8988T (cell line): ENCODE measurements around the gene HOOK2.
"Not testable (repeated sequence)": the region's sequence is repeated elsewhere in the genome, so short reads cannot be mapped to it uniquely, and the experiment has no call there.

Source experiments
- DNase-seq: peaks from one replicate; pipeline ENCODE4 v3.0.0; 2011

HOOK2 gene

DNA sequence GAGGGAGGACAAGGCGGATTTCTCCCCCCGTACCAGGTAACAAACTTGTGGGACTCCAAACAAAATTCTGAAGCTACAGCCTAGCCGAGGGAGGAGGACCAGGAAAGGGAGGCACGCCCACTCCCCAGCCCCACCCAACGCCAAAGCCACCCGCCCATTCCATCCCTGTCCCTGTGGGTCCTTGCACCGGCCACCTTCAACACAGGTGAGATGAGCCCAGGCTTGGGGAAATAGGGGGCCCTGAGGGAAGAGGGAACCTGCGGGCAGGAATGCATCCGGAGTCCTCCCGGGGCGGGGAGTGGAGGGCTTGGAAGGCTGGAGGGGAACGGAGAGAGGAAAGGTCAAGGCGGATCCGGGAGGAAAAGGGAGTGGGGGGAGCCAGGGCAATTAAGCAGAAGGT is 23.7 kb downstream of the HOOK2 start, which contains the start of gene BEST2:
BEST2 (plus strand) TSS at position 157 of the 400 bp plus-strand sequence. CDS start 802 bp downstream, outside the sequence.
- DNase-seq, result no peak

DNA sequence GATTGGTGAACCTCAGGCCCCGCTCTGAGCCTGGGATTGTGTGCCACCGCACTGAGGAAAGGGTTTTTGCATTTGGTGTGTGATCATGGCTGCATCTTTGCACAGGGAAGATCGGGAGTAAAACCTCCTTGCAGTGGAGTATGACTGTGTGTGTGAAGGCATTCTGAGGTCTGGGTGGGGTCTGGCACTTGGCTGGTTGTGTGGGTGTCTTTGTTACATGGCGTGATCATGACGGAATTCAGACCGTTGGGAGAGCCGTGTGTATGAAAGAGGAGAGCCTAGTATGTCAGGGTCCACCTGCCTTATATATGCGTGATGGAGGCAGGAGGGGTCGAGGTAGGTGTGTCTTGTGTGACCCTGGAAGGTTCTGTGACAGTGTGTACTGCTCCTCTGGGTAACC is 24.5 kb downstream of the HOOK2 start:
- DNase-seq, result no peak

DNA sequence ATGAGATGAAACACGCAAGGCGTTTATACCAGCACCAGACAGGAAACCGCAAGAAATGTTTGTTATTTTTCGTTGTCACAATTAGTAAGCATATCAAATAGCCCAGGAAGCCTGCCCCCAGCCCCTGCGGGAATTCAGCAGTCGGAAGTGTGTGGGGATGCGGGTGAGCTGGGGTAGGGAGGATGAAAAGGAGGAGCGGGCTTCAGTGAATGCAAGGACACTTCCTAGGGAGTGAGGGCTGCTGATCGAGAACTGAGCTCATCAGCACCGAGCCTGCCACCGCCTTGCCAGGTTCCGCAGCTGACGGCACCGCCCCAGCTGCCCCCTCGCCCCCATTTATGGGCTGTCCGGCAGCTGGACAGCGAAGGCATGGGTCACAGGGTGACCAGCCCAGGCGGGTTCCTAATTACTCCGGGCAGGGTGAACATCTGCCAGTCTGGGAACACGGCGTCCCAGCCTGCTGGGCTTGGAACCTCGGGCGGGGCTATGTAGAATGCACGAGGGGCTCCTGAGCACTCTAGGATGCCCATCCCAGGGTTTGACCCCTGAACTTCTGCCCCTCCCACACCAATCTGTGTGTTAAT is 25.3 kb downstream of the HOOK2 start:
- DNase-seq, result no peak

DNA sequence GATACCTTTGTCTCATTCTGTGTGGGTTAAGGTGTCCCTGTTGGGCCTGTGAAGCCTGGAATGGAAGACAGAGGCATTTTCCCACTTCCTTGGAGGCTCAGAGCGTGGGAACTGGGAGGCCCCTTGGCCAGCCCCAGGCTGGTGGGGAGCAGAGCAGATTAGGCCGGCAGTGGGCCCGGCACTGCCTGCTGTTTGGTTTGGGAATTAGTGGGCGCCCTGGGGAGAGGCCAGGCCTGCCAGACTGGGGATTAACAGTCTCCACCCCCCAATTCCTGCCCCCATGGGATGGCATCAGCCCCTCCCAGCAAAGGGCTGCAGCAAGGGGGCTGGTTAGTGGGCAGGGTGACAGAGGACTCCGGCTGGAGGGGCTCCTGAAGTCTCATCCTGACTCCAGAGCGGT is 26.9 kb downstream of the HOOK2 start:
- peak; percentile 13 for DNase-seq

DNA sequence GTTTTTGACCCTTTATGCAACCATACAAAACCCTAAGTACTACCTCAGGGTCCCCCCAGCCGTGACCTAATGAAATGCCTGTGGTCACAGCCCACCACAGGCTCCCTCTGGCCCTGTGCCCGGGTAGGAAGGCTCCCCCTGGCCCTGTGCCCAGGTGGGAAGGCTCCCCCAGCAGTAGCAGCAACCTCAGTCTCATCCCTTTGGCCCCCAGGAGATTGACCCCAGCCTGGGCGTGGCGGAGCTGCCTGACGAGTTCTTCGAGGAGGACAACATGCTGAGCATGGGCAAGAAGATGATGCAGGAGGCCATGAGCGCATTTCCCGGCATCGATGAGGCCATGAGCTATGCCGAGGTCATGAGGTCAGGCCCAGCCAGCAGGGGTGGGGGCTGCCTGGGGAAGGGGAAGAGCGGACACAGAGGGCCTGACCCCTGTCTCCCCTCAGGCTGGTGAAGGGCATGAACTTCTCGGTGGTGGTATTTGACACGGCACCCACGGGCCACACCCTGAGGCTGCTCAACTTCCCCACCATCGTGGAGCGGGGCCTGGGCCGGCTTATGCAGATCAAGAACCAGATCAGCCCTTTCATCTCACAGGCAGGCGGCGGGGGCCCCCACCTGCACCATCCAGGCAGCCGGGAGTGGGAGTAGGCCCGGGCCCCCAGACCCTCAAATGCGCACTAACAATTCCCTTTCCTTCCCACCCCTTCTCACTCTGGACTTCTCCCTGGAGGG is 30.0 kb downstream of the HOOK2 start:
- no peak for DNase-seq

DNA sequence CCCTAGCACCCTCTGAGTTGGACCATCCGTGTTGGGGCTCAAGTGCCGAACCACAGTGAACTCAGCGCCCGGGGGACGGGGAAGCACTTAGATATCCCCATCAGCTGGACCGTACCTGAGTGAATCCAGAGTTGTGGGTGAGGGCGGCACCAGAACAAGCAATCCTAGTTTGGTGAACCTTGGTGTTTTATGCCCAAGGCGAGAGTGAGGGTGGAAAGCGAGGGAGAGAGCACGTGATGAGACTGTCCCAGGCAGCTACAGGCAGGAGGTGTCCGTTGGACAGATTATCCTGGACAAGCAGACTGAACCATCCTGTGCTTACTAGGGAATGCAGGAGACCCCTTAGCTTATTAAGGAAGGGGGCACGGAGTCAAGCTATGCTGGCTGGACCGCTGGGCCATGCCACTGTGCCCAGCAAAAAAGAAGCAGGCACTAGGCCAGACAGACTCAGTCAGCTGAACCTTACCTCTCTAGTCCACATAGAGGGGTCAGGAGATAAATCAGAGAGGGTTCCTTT is 37.5 kb downstream of the HOOK2 start:
- no peak for DNase-seq

DNA sequence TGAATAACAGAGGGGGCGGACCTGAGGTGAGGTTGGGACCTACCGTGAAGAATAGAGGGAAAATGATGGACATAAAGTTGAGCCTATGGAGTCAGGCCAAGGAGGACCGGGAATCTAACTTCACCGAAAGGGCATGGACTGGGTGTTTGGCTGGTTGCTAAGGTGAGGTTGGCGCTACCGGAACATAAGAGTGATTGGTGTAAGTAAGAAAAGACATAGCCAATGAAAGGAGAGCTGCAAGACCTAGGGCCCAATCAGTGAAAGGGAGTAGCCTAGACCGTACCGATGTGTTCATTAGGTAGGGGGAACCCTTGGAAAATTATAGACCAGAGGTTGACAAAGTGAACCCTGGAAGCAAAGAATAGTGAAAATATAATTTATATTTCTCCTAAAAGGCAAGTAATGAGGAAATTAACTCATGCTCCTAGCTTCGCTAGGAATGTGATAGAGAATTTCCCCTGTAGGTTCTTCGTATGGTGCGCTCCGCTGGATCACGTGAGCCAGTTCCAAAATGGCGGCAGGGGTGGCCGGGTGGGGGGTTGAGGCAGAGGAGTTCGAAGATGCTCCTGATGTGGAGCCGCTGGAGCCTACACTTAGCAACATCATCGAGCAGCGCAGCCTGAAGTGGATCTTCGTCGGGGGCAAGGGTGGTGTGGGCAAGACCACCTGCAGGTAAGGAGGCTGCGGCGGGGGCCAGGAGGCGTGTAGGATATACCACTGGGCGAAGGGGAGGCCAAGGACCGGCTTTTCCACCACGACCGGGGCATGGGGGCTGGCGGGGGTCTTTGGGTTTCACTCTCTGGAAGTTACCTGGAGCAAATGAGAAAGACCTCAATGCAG is 38.1 kb downstream of the HOOK2 start, which contains the start of gene GET3:
GET3 (plus strand) TSS at position 503 of the 840 bp plus-strand sequence; CDS start at position 512, 9 bp downstream.
- DNase-seq, result no peak

DNA sequence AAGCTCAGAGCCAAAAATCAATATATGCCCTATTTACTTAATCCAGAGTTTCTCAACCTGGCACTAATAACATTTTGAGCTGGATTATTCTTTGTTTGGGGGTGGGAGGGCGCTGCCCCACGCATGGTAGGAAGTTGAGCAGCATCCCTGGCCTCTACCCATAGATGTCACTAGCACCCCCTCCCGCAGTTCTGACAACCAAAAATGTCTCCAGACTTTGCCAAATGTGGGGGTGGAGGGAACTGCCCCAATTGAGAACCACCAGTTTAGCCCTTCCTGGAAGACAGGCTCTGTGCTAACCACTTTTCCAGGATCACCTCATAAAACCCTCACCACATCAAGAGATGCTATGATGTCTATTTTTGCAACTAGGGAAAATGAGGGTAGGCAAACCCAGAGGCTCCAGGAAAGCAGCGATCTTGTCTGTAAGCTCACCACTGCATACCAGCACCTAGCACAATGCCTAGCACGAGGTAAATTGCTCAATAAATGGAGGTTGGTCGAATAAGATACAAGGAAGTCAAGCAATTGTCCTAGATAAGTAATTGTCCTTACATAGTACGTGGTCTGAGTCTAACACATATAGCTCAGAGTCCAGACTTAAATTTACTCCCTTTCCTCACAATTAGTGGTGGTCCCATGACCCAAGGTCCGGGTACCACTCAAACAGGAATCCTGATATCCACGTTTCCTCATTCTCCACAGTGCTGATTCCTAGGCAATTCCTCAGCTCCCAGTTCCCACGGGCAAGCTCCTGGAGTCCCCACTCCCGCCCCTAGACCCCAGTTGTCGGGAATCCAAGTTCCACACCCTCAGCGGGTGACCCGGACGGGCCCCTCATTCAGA is 41.8 kb downstream of the HOOK2 start:
- no peak for DNase-seq

DNA sequence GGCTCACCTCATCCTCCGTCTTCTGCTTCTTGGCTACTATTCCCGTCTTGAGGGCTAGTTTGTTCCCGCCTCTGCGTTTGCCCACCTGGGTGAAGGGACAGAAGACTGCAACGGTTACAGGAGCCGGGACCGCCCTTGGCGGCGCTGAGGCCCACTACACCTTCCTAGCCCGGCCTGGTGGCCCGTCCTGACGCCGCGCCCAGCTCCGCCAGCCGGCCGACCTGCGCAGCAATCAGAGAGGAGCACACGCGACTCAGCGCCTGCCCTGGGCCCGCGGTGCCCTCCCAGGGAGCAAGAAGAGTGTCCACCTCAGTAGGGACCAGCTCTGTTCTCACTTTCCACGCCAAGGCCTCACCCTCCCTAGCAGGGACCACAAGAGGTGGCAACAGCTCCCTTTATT is 44.0 kb downstream of the HOOK2 start:
- no peak for DNase-seq

DNA sequence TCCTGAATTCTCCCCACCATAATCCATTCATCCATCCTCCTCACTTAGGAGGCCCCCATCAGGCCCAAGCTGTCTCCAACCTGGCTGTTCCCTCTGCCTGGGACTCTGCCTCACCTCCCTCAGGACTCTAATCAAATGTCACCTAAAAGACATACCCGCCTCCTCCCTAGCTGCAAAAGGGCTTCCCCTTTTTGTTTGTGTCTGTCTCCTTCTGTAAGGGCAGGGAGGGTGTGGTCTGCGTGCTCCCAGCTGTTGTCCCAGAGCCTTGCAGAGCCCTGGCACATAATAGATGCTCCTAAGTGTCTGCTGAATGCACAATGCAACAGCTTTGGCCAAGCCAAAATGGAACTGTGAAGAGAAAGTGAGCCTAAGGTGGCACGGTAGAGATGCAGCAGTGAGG is 45.3 kb downstream of the HOOK2 start:
- no peak for DNase-seq

DNA sequence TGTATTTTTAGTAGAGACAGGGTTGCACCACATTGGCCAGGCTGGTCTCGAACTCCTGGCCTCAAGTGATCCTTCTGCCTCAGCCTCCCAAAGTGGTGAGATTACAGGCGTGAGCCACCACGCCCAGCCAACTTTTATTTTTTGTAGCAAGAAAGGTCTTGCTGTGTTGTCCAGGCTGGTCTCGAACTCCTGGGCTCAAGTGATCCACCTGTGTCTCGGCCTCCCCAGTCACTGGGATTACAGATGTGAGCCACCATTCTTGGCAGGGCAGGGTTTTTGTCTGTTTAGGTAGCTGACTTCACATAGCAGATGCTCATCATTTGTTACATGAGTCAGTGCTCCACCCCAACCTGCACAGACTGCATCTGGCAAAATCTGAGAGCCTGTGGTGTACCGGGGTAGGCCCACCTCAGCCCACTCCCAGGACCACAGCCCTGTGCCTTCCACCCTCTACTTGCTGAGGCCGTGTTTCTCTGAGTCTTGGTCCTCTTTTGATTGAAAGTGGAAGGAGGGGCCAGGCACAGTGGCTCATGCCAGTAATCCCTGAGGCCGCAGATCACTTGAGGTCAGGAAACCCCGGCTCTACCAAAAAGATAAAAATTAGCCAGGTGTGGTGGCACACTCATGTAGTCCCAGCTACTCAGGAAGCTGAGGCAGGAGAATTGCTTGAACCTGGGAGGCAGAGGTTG is 47.5 kb downstream of the HOOK2 start:
- DNase-seq, result no peak

DNA sequence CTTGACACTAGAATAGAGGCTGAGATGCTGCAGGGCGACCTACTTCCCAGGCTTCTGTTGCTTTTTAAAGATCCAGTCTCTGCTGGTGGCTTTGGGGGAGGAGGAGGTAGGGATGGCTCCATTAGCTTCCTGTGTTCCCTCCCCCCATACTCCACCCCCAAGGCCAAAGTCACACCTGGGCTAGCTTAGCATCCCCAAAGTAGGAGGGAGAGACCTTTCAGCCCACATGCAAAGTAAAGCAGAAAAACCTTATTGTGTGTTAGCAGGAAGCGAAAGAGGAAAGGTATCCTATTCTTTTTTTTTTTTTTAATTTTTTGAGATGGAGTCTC is 48.4 kb downstream of the HOOK2 start:
- no peak for DNase-seq

DNA sequence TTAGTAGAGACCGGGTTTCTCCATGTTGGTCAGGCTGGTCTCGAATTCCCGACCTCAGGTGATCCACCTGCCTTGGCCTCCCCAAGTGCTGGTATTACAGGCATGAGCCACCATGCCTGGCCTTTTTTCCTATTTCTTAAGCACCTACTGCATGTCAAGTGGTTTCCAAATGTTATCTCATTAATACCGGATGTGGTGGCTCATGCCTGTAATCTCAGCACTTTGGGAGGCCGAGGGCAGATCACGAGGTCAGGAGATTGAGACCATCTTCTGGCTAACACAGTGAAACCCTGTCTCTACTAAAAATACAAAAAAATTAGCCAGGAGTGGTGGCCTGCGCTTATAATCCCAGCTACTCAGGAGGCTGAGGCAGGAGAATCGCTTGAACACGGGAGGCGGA is 49.7 kb downstream of the HOOK2 start:
- not testable (repeated sequence) for DNase-seq

DNA sequence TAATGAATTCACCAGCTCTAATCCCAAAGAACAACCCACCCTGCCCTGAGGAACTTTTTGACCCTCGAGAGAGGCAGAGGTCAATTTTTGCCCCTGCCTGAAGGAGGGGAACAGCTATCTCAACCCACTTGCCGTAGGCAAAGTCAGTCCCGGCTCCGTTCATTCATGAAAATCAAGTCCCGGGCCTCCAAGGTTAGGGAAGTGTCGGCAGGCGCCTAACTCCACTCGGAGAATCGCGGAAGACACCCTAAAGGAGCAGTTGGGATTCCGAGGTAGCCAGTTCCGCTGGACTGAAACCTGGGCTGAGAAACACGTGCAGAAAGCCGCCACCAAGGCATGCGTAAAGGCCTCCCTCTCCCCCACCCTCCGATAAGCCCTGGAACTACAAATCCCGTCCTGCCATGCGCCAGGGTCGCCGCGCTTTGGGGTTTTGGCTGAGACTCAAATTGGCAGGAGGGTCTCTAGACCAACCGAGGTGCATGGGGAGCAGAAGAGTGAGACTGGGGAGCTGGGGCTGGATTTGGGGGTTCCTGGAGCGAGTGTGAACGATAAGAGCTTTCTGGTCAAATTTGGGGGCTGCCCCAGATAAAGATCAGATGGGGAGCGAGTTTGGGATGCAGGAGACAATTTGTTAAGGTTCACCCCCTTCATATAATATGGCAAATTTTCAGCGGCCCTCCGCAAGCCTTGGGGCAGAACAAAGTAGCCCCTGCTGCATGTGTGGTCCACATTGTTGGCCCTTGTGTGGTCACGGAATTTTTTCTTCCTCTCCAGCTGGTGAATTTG is 51.5 kb downstream of the HOOK2 start, which contains the start of gene TNPO2:
TNPO2 (minus strand) TSS at position 292 of the 786 bp plus-strand sequence. CDS start 2,955 bp downstream, outside the sequence.
- no peak for DNase-seq

DNA sequence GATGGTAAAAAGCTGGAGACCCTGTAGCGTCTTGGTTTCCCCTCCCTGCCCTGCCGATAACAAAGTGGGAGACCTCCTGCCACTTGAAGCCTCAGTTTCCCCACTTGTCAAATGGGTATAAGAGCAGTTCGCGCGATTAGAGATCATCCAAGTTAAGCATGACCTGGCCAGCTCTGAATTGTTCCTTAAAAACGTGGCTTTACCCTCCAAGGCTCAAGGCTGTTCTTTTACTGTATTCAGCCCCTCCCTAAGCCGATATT is 52.0 kb downstream of the HOOK2 start:
- no peak for DNase-seq

DNA sequence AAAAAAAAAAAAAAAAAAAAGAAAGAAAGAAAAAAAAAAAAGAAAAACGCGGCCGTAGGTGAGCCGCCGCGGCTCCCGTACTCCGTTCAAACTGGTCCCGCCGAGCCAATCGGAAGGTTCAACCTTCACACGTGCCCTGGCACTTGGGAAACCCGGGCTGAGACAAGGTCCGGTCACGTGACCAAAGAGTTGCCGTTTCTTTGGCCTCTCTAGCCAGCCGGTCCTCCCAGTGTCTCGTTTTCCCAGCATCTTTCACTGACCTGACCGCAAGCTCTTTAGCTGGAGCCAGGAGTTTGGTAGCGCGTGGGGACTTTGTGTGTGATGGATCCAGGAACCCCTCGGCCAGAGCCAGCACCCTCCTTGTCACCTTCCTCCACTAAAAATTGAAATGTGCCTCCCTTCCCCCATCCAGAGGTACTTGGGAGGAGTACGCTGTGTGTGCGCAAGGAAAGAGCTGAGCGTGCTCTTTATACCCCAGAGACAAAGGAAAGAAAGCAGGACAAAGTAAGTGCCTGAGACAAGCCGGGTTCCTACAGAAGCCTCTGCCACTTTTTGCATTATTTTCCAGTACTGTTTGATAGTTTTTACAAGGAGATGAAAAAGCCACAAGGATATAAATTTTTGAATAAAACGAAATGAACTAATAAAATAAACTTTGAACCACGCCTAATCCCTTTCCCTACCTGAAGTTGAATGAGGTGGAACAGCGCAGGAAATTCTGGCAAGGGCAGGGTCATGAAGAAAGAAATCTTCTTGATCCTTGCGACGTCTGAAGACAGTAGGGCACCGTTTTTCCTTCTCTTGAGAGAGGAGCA is 52.6 kb downstream of the HOOK2 start:
- peak; percentile 95 for DNase-seq

DNA sequence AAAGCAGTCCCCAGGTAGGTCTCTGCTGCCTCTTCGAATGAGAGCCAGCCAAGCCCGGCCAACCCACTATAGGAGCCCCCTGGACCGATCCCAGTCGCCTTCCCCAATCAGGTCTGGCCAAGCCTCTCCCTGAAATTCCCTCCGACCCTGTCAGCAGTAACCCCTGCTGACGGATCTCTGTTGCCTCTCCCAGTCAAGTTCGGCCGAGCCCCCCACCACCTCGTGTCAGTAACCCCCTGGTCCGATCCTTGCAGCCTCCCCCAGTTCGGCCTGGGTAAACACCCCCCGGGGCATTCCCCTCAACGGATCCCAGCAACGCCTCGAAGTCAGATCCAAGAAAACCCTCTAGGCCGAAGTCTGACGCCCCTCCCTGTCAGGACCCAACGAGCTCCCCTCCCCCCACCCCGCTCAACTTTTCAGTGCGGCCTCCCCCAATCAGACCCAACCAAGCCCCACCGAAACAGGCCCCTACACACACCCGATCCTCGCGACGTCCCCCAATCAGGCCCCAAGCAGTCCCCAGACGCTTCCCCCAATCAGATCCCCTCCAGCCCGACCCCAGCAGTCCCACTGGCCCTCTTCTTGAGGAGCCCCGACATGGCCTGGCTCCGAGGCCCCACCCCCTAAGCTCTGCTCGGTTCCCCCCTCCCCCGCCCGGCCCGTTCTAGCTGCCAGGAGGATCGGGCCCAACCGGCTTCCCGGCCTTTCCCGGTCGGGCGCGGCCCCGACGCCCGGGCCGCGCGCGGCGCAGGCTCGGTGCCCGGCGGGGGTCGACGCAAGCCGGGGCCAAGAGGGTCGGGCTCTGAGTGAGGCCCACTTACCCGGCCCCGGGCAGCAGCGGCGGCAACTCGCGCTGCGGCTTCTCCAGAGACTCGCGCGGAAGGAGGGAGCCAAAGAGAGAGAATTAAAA is 53.4 kb downstream of the HOOK2 start:
- no peak for DNase-seq

DNA sequence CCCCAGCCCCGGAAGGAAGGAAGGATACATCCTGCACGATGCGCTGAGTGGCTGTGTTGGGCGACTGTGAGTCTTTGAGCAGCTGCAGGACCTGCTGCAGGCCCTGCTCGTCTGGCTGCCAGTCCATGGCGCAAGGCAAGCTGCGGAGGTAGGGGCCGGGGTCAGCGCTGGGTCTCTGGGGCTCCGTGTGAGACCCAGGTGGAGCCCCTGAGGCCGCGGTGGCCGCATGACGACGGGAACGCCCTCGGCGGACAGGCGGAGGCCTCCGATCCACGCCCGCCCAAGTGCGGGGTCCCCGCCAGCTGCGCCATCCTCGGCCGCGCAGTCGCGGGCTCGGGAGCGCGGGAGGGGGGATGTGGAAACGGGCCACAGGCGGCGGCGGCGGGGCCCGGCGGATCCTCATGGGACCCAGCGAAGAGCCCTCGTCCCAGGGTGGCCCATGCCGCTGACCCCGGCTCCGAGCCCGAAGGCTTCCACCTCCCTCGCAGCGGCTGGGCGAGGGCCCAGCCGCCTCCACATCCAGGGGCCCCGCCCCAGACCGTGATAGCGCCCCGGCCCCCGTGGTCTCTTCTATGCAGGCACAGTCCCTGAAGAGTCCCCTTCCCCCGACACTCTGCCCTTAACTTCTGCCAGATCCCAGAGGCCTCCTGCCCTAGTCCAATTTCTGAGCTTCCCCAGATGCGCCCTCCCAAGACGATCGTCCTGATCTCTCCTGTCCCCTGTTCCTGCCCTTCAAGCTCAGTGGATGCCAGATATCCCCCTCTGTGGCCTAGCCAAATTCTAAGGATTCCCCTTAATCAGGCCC is 54.3 kb downstream of the HOOK2 start:
- no peak for DNase-seq
